Pancreas (tissue), 10 donors: ENCODE data around the gene XPO4. TPM values are rescaled to one million over a fixed set of nuclear protein-coding genes. Genes with fewer than 3 reads are reported as not detected.

ENCODE experiments used
- ATAC-seq, 4 donors: fragments of 200-7000 bp; cut with Tn5 transposase; one replicate each; pipeline versions ENCODE4 v1.8.0 to v1.9.1; 2020; ENCODE audit warnings: mild to moderate bottlenecking in 4 of 4, moderate library complexity in 4 of 4
- DNase-seq, 6 donors: peaks; one replicate each; pipeline ENCODE4 v3.0.0-alpha.2; 2020
- FAIRE-seq: peaks from 2 replicates; lab custom pipeline; 2012; peaks lifted over from hg19 to GRCh38; lab: Jason Lieb, UNC
- H3K27ac ChIP-seq, 4 donors: fragments of 200-600 bp; sonication (generic); 1 replicate in 3 of 4; 2 replicates in 1 of 4; pipeline versions ENCODE4 v1.5.0 to v1.8.0; 2020
- H3K27me3 ChIP-seq, 4 donors: fragments of 200-600 bp; one replicate each; pipeline ENCODE4 v1.8.0; 2021
- H3K36me3 ChIP-seq, 3 donors: fragments of 200-600 bp; sonication (generic) in 1 of 3; one replicate each; pipeline versions ENCODE4 v1.5.0 to v1.8.0; 2020 to 2021
- H3K4me1 ChIP-seq, 3 donors: fragments of 200-600 bp; one replicate each; pipeline ENCODE4 v1.8.0; 2021
- H3K4me3 ChIP-seq, 4 donors: fragments of 200-600 bp; sonication (generic) in 2 of 4; one replicate each; pipeline versions ENCODE4 v1.5.0 to v1.8.0; 2020 to 2021
- H3K9me3 ChIP-seq, 4 donors: fragments of 200-600 bp; one replicate each; pipeline ENCODE4 v1.8.0; 2021
- WGBS, 2 donors: extraction: QIAGEN DNeasy Blood & Tissue Kit; methylation state at CpG; one replicate each; pipeline ENCODE4 v1.1.7; 2013; 5-methylcytosine and 5-hydroxymethylcytosine counted together
- intact Hi-C, 3 donors: fragments of 100-400 bp; cut with DNase I; formaldehyde crosslinking; loops; one replicate each; pipeline versions ENCODE4 v1.11.1 to v1.14.2; 2022
- polyA plus RNA-seq, 2 donors: library from polyadenylated mRNA; stranded (reverse); fragments of 200-250 nt; gene quantifications; one replicate each; pipeline ENCODE4 v1.2.3, GENCODE V29; 2013
- total RNA-seq, 6 donors: library from RNA; stranded (reverse); fragmentation: NEBNext Ultra II Directional in 4 of 6; extraction: Animal tissue kit (Norgen Biotek cat#: 25700) in 4 of 6; gene quantifications; one replicate each; pipeline versions ENCODE4 v1.2.1 to v1.2.4, GENCODE V29; 2021 to 2023
- TF ChIP-seq, protein P1 (sequence below), 4 donors: fragments of 200-600 bp; sonication (generic) in 3 of 4; IDR thresholded peaks; one replicate each; pipeline versions ENCODE4 v1.5.0 to v1.8.0; 2021; ENCODE audit warnings: antibody characterized with exemption in 4 of 4
- donor health status: healthy with polysubstance abuse.
- donor health status: DM: no; HTN: no; CAD: no; lungs with moderate emphysema.
- donor health status: DM: no; HTN: no; CAD: no.
- donor health status: control.
- donor health status: control.
- donor health status: Bipolar disorder and iron deficiency.
- donor health status: DM: yes; HTN: yes; CAD: no.
- donor health status: DM: no; HTN: no; CAD: no.
- donor health status: DM: no; HTN: no; CAD: no.
- donor health status: DM: yes; HTN: yes; CAD: no.

Gene XPO4
- total and polyA plus RNA-seq, 8 donors, result 2.4 to 9.0 (median 5.3) TPM

DNA sequence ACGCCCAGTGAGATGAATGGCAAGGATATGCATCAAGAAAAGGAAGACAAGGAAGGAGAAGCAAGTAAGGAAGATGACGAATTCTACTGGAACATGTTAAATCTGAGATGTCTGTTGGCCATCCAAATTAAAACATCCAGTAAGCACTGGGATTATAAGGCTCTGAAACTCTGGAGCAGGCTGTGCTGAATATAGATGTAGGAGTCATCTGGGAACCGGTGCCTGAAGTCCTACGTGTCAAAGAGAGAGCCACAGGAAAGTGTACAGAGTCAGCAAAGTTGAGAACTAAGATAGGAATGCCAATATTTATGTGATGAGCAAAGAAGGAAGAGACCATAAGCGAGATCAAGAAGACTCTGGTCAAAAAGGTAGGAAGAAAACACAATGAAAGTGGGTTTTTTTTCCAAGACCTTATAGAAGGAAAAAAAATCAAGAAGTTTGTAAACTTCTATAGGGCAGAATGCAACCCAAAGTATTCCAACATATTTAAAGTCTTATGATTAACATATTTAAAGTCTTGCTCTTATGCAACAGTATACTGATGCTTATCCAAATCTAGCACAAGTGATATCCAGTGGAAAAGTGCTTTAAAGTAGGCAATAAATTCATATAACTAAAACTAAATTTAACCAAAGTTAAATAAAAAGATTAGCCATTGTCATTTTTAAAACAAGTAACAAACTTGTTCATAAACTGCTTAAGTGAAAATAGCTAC, 77.6 kb downstream of the XPO4 start:
- FAIRE-seq, result peak; percentile 45

DNA sequence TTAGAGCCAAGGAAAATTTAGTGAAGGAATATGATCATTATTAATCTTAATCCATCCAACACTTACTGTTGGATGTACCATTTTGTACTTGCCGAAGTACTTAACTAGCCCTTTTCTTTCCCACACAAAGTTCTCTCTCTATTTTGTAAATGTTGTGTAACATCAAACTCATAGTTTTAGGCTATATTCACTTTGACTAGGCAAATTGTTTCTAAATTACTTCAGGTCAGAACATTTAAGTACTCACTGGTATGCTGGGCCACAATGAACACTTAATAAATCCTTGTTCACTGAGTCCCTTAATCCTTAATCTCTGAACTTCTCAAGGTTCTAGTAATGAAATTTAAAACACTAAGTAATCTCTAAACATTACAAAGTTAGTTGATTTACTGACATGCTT, 79.5 kb downstream of the XPO4 start:
- Histone ChIP-seq H3K9me3 (no peaks in the 10 kb centered on the region), H3K4me3 (no peak overlapping the region), H3K27ac (no peak overlapping the region), H3K36me3 (no peaks in the 10 kb centered on the region), H3K4me1 (no peaks in the 10 kb centered on the region), H3K27me3 (no peaks in the 10 kb centered on the region)
- DNase-seq, result no peak
- 99 to 100% methylated on average over 1 of the region's 1 CpG for WGBS, 2 donors
- no peak for FAIRE-seq
- TF ChIP-seq, protein P1, sequence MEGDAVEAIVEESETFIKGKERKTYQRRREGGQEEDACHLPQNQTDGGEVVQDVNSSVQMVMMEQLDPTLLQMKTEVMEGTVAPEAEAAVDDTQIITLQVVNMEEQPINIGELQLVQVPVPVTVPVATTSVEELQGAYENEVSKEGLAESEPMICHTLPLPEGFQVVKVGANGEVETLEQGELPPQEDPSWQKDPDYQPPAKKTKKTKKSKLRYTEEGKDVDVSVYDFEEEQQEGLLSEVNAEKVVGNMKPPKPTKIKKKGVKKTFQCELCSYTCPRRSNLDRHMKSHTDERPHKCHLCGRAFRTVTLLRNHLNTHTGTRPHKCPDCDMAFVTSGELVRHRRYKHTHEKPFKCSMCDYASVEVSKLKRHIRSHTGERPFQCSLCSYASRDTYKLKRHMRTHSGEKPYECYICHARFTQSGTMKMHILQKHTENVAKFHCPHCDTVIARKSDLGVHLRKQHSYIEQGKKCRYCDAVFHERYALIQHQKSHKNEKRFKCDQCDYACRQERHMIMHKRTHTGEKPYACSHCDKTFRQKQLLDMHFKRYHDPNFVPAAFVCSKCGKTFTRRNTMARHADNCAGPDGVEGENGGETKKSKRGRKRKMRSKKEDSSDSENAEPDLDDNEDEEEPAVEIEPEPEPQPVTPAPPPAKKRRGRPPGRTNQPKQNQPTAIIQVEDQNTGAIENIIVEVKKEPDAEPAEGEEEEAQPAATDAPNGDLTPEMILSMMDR (IDR thresholded peaks at IDR 0.05), result no peak
- intact Hi-C loops, result no loop called here
- no peak for ATAC-seq

More for the DNA sequence above, 77.6 kb downstream of the XPO4 start:
- intact Hi-C loops, result no loop called here
- ATAC-seq (no peak), DNase-seq (no peak)
- TF ChIP-seq, protein P1 (IDR thresholded peaks at IDR 0.05), result no peak
- Histone ChIP-seq H3K27ac (no peak overlapping the region), H3K27me3 (no peaks in the 10 kb centered on the region), H3K36me3 (no peaks in the 10 kb centered on the region), H3K4me3 (no peak overlapping the region), H3K9me3 (no peaks in the 10 kb centered on the region), H3K4me1 (no peaks in the 10 kb centered on the region)
- 92 to 94% methylated on average over 5 of the region's 5 CpGs for WGBS, 2 donors

DNA sequence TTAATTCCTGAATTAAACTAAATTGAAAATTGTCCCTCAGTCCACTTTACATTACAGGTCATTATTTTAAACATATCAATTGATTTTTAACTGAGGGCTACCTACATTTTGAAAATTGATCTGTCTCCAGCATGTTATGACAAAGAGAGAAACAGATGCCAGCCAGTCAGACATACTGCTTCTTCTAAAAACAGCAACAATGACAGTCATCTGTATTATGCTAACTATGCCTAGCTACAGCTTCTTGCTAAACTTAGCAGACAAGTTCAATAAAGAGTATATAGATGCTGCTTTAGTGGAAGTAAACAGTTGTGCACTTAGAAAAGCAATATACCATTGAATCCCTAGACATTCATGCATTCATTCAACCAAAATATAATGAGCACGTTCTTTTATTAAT, 80.1 kb downstream of the XPO4 start:
- DNase-seq (no peak), FAIRE-seq (no peak), ATAC-seq (no peak)
- TF ChIP-seq, protein P1 (IDR thresholded peaks at IDR 0.05), result no peak
- Histone ChIP-seq H3K27ac (no peak overlapping the region), H3K4me1 (no peaks in the 10 kb centered on the region), H3K27me3 (no peaks in the 10 kb centered on the region), H3K4me3 (no peak overlapping the region), H3K36me3 (no peaks in the 10 kb centered on the region), H3K9me3 (no peaks in the 10 kb centered on the region)
- intact Hi-C loops, result no loop called here
- WGBS, 2 donors, result 90 to 100% methylated on average over 1 of the region's 1 CpG

DNA sequence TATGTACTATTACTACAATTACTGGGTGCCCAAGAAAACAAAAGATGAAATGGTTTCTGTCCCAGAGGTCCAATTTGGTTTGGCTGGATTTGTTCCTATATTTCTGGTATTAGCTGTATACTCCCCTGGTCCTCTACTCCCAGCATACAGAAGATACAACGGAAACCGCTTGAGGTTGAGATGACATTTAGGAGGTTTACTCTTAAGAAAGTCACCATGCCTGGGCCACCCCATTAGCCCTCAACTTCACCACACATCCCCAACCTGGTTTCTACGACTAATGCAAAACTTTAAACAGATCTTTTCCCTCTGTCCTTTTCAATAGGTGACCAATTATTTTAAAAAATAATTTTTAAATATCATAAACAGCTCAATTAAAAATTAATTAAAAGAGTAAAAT, 82.8 kb downstream of the XPO4 start:
- peaks cover 0 to under 1% (median 0%) of the 10 kb centered on the region in 3 donors for H3K4me1 ChIP-seq
- intact Hi-C loops, result no loop called here
- DNase-seq (no peak), ATAC-seq (no peak), FAIRE-seq (no peak)
- H3K27me3 ChIP-seq, result no peaks in the 10 kb centered on the region
- TF ChIP-seq, protein P1 (IDR thresholded peaks at IDR 0.05), result no peak
- WGBS, 2 donors, result 98% methylated on average over 3 of the region's 3 CpGs
- H3K9me3 ChIP-seq, result no peaks in the 10 kb centered on the region
- no peaks in the 10 kb centered on the region for H3K36me3 ChIP-seq
- H3K4me3 ChIP-seq, result no peak overlapping the region
- H3K27ac ChIP-seq, result no peak overlapping the region

DNA sequence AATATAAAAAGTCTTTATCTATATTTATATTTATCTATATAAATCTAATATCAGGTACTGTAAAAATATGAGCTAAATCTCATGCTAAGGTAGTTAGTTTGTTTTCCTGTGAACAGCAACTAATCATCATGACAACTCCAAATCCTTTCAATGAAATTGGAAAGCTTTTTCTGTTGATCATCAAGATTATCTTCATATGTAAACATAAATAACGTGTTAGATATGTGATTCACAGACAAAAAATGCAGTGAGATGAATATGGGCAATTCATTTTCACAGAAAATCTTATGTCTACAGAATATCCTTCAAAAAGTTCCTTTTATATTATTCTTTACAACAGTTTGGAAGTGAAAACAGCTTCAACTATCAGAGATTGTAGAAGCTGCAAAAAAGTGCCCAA, 87.1 kb downstream of the XPO4 start:
- TF ChIP-seq, protein P1 (IDR thresholded peaks at IDR 0.05), result no peak
- DNase-seq (no peak), ATAC-seq (no peak), FAIRE-seq (no peak)
- 38 to 46% methylated on average over 1 of the region's 1 CpG for WGBS, 2 donors
- Histone ChIP-seq H3K27ac (no peak overlapping the region), H3K9me3 (no peaks in the 10 kb centered on the region), H3K4me1 (peaks cover 0 to 12% (median 0%) of the 10 kb centered on the region in 3 donors), H3K27me3 (no peaks in the 10 kb centered on the region), H3K36me3 (no peaks in the 10 kb centered on the region), H3K4me3 (no peak overlapping the region)
- intact Hi-C loops, result no loop called here
